ENCODE measurements around the gene RFC5. TPM values are rescaled to one million over a fixed set of nuclear protein-coding genes. Genes with fewer than 3 reads are reported as not detected.

RFC5 gene
- 1 to 10 TPM; 5.4 to 6.9 TPM for total RNA-seq

GRCh38 chr12:118016424-118017264 lies at the start of gene RFC5:
TSS of gene RFC5 (plus strand) at chr12:118016703. CDS start at chr12:118016828, 125 bp downstream.
- Histone ChIP-seq H3K27ac (no peak within 1 kb of the TSS), H3K27me3 (replicated peaks; ENCODE audit: insufficient read depth) (no peaks in the 10 kb centered on the region), H3K4me1 (ENCODE audit: control insufficient read depth in 1 of 2, low read depth in 2 of 2) (peaks cover 0 to 13% of the 10 kb centered on the region in 2 donors), H3K9me3 (no peaks in the 10 kb centered on the region), H3K36me3 (no peaks in the 10 kb centered on the region), H3K4me3 (peak within 1 kb of the TSS; percentile 86)
- ATAC-seq (ENCODE audit: insufficient number of reproducible peaks, low FRiP score, low read depth), result peak; percentile 99
- no peak for TF ChIP-seq CTCF (IDR thresholded peaks at IDR 0.05)
- DNase-seq (ENCODE audit: low spot score), result peak; percentile 93

- no peak for TF ChIP-seq CTCF (IDR thresholded peaks at IDR 0.05)
- no peaks in the 10 kb centered on the region for H3K27me3 ChIP-seq (replicated peaks; ENCODE audit: insufficient read depth)
- H3K9me3 ChIP-seq, result no peaks in the 10 kb centered on the region
- H3K36me3 ChIP-seq, result no peaks in the 10 kb centered on the region
- H3K4me3 ChIP-seq, result no peak overlapping the region
- H3K4me1 ChIP-seq (ENCODE audit: control insufficient read depth in 1 of 2, low read depth in 2 of 2), result peaks cover 0 to 3% of the 10 kb centered on the region in 2 donors
- ATAC-seq (ENCODE audit: insufficient number of reproducible peaks, low FRiP score, low read depth) (no peak), DNase-seq (ENCODE audit: low spot score) (no peak)
- no peak overlapping the region for H3K27ac ChIP-seq
These were observed 49.5 kb upstream of the RFC5 start for GRCh38 chr12:117967043-117967442.

- TF ChIP-seq CTCF (IDR thresholded peaks at IDR 0.05), result no peak
- Histone ChIP-seq H3K9me3 (no peaks in the 10 kb centered on the region), H3K27ac (no peak overlapping the region), H3K4me1 (ENCODE audit: control insufficient read depth in 1 of 2, low read depth in 2 of 2) (peaks cover 0 to 3% of the 10 kb centered on the region in 2 donors), H3K4me3 (no peak overlapping the region), H3K36me3 (no peaks in the 10 kb centered on the region), H3K27me3 (replicated peaks; ENCODE audit: insufficient read depth) (no peaks in the 10 kb centered on the region)
- DNase-seq (ENCODE audit: low spot score) (no peak), ATAC-seq (ENCODE audit: insufficient number of reproducible peaks, low FRiP score, low read depth) (no peak)
These were observed 49.0 kb upstream of the RFC5 start for GRCh38 chr12:117967512-117967911.

- H3K36me3 ChIP-seq, result no peaks in the 10 kb centered on the region
- ATAC-seq (ENCODE audit: insufficient number of reproducible peaks, low FRiP score, low read depth) (no peak), DNase-seq (ENCODE audit: low spot score) (no peak)
- no peak overlapping the region for H3K27ac ChIP-seq
- H3K4me3 ChIP-seq, result no peak overlapping the region
- peaks cover 0 to 3% of the 10 kb centered on the region in 2 donors for H3K4me1 ChIP-seq (ENCODE audit: control insufficient read depth in 1 of 2, low read depth in 2 of 2)
- no peaks in the 10 kb centered on the region for H3K27me3 ChIP-seq (replicated peaks; ENCODE audit: insufficient read depth)
- H3K9me3 ChIP-seq, result no peaks in the 10 kb centered on the region
- TF ChIP-seq CTCF (IDR thresholded peaks at IDR 0.05), result no peak
These were observed 48.2 kb upstream of the RFC5 start for GRCh38 chr12:117968151-117968789.

All from thoracic aorta (tissue), 2 donors.